Activated T-helper 1 cell treated with anti-CD3 and anti-CD28 coated beads, Interleukin-12 subunit alpha, Interleukin-12 subunit beta, Interleukin-2, Interleukin-4 antibody, amounts not matched to agents 30 ng/mL and 10 ng/mL and 1 ng/mL, durations not matched to agents 14 hours and 24 hours and 36 hours (primary cell): ENCODE data around the gene SULT1C3. TPM values are rescaled to one million over a fixed set of nuclear protein-coding genes. Genes with fewer than 3 reads are reported as not detected.

Experiments
- DNase-seq: peaks from one replicate; pipeline ENCODE4 v3.0.0; 2021; ENCODE audit warnings: low spot score
- H3K27ac Mint-ChIP-seq: one replicate; pipeline ENCODE4 v1.8.0; 2021; ENCODE audit warnings: mild to moderate bottlenecking, mixed read lengths
- H3K27me3 Mint-ChIP-seq: one replicate; pipeline ENCODE4 v1.8.0; 2022; ENCODE audit warnings: mild to moderate bottlenecking, moderate library complexity, mixed read lengths; ENCODE audit not compliant: insufficient read depth
- H3K36me3 Mint-ChIP-seq: one replicate; pipeline ENCODE4 v1.8.0; 2021; ENCODE audit warnings: low read depth, mixed read lengths
- H3K4me1 Mint-ChIP-seq: one replicate; pipeline ENCODE4 v1.8.0; 2021; ENCODE audit warnings: low read depth, mixed read lengths
- H3K4me3 Mint-ChIP-seq: one replicate; pipeline ENCODE4 v1.8.0; 2021; ENCODE audit warnings: mild to moderate bottlenecking, moderate library complexity, mixed read lengths
- H3K9me3 Mint-ChIP-seq: one replicate; pipeline ENCODE4 v1.8.0; 2021; ENCODE audit warnings: mixed read lengths
- intact Hi-C: fragments of 100-400 bp; cut with micrococcal nuclease; formaldehyde crosslinking; loops from one replicate; pipeline ENCODE4 v1.15.1; 2024
- total RNA-seq: library from RNA; stranded (reverse); gene quantifications from 2 replicates; pipeline ENCODE4 v1.2.3, GENCODE V29; 2022

SULT1C3 gene
- total RNA-seq, 1 donor from 2014 or later, result not detected

DNA sequence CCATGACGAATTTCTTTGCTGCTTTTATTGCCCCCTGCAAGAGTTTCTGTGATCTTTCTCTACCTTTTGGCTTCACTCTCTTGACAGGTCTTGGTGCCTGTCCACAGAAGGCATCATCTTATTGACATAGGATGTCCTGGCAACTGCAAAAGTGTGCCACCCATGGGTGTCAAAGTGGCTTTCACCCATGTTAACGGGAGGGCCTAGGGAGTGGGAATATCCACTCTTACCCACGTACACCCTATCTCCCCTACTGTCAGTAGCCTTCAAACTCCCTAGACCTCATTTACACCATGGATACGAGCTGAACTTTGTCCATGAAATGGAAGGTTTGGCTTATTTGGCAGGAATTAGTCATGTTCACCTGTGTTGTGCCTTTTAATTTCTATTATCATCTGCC lies 16.2 kb upstream of the SULT1C3 start:
- intact Hi-C loops, result loop anchor here (5.0 kb wide), 1 partner anchor 856 kb away; no protein-coding TSS in a partner anchor
- H3K4me3 Mint-ChIP-seq, result no peak overlapping the region

DNA sequence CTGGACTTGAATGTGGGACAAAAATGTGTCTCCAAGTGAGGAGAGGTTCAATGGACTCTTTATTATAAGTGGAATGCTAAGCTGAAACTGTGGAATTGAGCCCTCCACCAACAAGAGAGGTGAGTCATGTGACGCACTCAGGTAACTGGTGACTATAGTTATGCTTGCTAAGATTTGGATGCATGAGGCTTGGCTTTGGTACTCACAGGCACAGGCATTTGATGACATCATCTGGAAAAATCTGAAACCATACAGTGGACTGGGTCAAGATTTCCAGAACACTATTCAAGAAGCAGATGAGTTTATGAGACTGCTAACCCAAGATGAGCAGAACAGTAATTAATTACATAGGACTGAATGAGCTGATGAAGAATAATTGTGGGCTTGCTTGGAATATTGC lies 15.7 kb upstream of the SULT1C3 start:
- Mint-ChIP-seq H3K4me3 (no peak overlapping the region), H3K27me3 (peaks cover 2% of the 10 kb centered on the region), H3K36me3 (no peaks in the 10 kb centered on the region), H3K9me3 (no peaks in the 10 kb centered on the region), H3K27ac (no peak overlapping the region), H3K4me1 (no peaks in the 10 kb centered on the region)
- intact Hi-C loops, result loop anchor here (5.0 kb wide), 1 partner anchor 857 kb away; no protein-coding TSS in a partner anchor
- no peak for DNase-seq

More for the DNA sequence above, 16.2 kb upstream of the SULT1C3 start:
- Mint-ChIP-seq H3K27ac (no peak overlapping the region), H3K4me1 (no peaks in the 10 kb centered on the region), H3K36me3 (no peaks in the 10 kb centered on the region), H3K9me3 (no peaks in the 10 kb centered on the region), H3K27me3 (peaks cover 2% of the 10 kb centered on the region)
- DNase-seq, result no peak

DNA sequence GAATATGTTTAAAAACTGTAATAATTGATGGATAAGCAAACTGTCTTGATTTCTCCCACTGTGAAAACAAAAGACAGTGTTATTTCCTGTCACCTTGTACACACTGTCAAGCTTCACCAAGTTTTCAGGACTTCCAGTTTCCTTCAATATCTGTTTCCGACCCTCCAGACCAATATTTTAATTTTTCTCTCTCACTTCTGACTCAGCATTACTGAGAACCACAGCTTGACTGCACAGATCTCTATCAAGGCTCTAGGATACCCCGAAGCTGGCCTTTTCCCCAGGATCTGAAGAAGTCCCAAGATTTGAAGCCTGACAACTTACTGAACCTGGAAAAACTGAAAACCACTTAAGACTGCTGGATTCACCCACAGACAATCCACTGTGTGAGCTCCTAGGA lies 13.2 kb upstream of the SULT1C3 start:
- Mint-ChIP-seq H3K4me3 (no peak overlapping the region), H3K27ac (no peak overlapping the region), H3K9me3 (no peaks in the 10 kb centered on the region), H3K27me3 (peaks cover 4% of the 10 kb centered on the region), H3K4me1 (no peaks in the 10 kb centered on the region), H3K36me3 (no peaks in the 10 kb centered on the region)
- no peak for DNase-seq
- intact Hi-C loops, result no loop called here

GRCh38 chr2:108228006-108228405 lies 11.8 kb upstream of the SULT1C3 start:
- intact Hi-C loops, result no loop called here
- Mint-ChIP-seq H3K27ac (no peak overlapping the region), H3K4me3 (no peak overlapping the region), H3K36me3 (no peaks in the 10 kb centered on the region), H3K4me1 (no peaks in the 10 kb centered on the region), H3K27me3 (peaks cover 4% of the 10 kb centered on the region), H3K9me3 (no peaks in the 10 kb centered on the region)
- DNase-seq, result no peak

DNA sequence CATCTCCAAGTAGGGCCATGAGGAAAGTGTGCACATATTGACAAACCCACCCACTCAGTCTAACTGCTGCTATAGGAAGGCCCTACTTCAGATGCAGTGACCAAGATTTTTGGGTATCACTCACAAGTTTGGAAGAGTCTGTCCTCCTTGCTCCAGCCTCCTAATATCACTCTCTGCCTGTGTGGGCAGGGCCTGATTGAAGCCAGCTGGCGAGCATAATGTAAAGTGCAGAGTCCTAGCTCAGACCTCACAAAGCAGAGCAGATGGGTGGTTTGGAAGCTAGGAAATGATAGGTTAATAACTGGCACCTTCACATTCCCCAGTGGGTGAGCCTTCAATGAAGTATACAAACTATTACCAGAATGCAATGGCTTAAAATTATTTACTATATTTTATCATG lies 11.2 kb upstream of the SULT1C3 start:
- intact Hi-C loops, result no loop called here
- no peak overlapping the region for H3K27ac Mint-ChIP-seq
- H3K36me3 Mint-ChIP-seq, result no peaks in the 10 kb centered on the region

DNA sequence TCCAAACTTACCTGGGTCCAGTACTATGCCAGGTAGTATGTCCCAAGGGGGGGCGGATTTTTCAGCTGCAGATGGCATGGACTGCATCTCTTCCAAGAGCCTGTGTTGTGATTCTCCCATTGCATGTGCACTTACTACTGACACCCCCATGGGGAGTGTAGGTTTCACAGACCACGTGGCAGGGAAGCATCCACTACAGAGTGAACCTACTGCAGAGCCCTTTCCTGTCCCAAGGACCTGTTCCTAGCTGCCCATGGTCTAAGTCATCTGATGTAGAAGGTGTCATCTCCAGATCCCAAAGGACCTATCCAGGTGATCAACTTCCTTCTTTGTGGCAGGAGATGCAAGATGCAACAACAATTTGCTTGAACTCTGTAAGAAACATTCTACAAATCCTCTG lies 9.9 kb upstream of the SULT1C3 start:
- no peak overlapping the region for H3K4me3 Mint-ChIP-seq
- H3K9me3 Mint-ChIP-seq, result peaks cover 2% of the 10 kb centered on the region
- no peaks in the 10 kb centered on the region for H3K36me3 Mint-ChIP-seq
- intact Hi-C loops, result no loop called here
- DNase-seq, result no peak
- H3K27ac Mint-ChIP-seq, result no peak overlapping the region
- no peaks in the 10 kb centered on the region for H3K4me1 Mint-ChIP-seq
- H3K27me3 Mint-ChIP-seq, result peaks cover 6% of the 10 kb centered on the region

More for the DNA sequence above, 11.2 kb upstream of the SULT1C3 start:
- peaks cover 4% of the 10 kb centered on the region for H3K27me3 Mint-ChIP-seq
- H3K4me1 Mint-ChIP-seq, result no peaks in the 10 kb centered on the region
- DNase-seq, result no peak
- no peaks in the 10 kb centered on the region for H3K9me3 Mint-ChIP-seq
- H3K4me3 Mint-ChIP-seq, result no peak overlapping the region

- no peaks in the 10 kb centered on the region for H3K4me1 Mint-ChIP-seq
- H3K9me3 Mint-ChIP-seq, result peaks cover 7% of the 10 kb centered on the region
- peaks cover 3% of the 10 kb centered on the region for H3K27me3 Mint-ChIP-seq
- H3K36me3 Mint-ChIP-seq, result no peaks in the 10 kb centered on the region
- H3K4me3 Mint-ChIP-seq, result no peak overlapping the region
- no peak for DNase-seq
- H3K27ac Mint-ChIP-seq, result no peak overlapping the region
- intact Hi-C loops, result no loop called here
Measured at GRCh38 chr2:108235577-108235976, 4.2 kb upstream of the SULT1C3 start.

GRCh38 chr2:108236676-108237335 lies 3.0 kb upstream of the SULT1C3 start:
- Mint-ChIP-seq H3K4me1 (no peaks in the 10 kb centered on the region), H3K36me3 (no peaks in the 10 kb centered on the region)
- intact Hi-C loops, result no loop called here

GRCh38 chr2:108240966-108241365 lies 1.2 kb downstream of the SULT1C3 start:
- DNase-seq, result no peak
- Mint-ChIP-seq H3K27ac (no peak overlapping the region), H3K27me3 (no peaks in the 10 kb centered on the region), H3K36me3 (no peaks in the 10 kb centered on the region), H3K4me1 (no peaks in the 10 kb centered on the region), H3K9me3 (peaks cover 4% of the 10 kb centered on the region), H3K4me3 (no peak overlapping the region)
- intact Hi-C loops, result no loop called here

More at GRCh38 chr2:108236676-108237335, 3.0 kb upstream of the SULT1C3 start:
- DNase-seq, result no peak
- no peak overlapping the region for H3K4me3 Mint-ChIP-seq
- peaks cover 3% of the 10 kb centered on the region for H3K27me3 Mint-ChIP-seq
- H3K9me3 Mint-ChIP-seq, result peaks cover 7% of the 10 kb centered on the region
- no peak overlapping the region for H3K27ac Mint-ChIP-seq

DNA sequence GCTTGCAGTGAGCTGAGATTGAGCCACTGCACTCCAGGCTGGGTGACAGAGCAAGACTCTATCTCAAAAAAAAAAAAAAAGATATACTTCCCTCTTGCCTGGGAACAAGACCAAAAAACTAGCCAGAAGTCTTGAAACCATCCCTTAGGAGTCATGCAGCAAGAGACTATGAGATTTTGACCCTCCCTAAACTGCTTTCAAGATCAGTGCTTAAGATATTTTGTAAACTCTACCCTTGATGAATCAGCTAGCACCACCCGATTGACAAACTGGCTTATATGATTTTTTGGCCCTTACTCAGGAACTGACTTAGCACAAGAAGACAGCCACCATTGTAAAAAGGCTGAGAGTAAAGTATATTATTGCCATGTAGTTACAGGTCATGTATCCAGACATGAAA lies 3.8 kb downstream of the SULT1C3 start:
- intact Hi-C loops, result no loop called here
- Mint-ChIP-seq H3K9me3 (no peaks in the 10 kb centered on the region), H3K27ac (no peak overlapping the region), H3K27me3 (no peaks in the 10 kb centered on the region), H3K4me1 (no peaks in the 10 kb centered on the region), H3K4me3 (no peak overlapping the region), H3K36me3 (no peaks in the 10 kb centered on the region)
- no peak for DNase-seq

GRCh38 chr2:108244667-108245414 lies 5.1 kb downstream of the SULT1C3 start:
- H3K27me3 Mint-ChIP-seq, result no peaks in the 10 kb centered on the region
- no peaks in the 10 kb centered on the region for H3K9me3 Mint-ChIP-seq
- H3K36me3 Mint-ChIP-seq, result no peaks in the 10 kb centered on the region
- no peak overlapping the region for H3K4me3 Mint-ChIP-seq
- intact Hi-C loops, result no loop called here
- DNase-seq, result no peak
- no peaks in the 10 kb centered on the region for H3K4me1 Mint-ChIP-seq
- H3K27ac Mint-ChIP-seq, result no peak overlapping the region

- Mint-ChIP-seq H3K27me3 (no peaks in the 10 kb centered on the region), H3K4me1 (no peaks in the 10 kb centered on the region), H3K36me3 (no peaks in the 10 kb centered on the region), H3K27ac (no peak overlapping the region), H3K9me3 (no peaks in the 10 kb centered on the region), H3K4me3 (no peak overlapping the region)
- no peak for DNase-seq
- intact Hi-C loops, result no loop called here
Measured at GRCh38 chr2:108253106-108253505, 13.3 kb downstream of the SULT1C3 start.

GRCh38 chr2:108257757-108258331 lies 18.1 kb downstream of the SULT1C3 start:
- H3K4me1 Mint-ChIP-seq, result no peaks in the 10 kb centered on the region
- H3K9me3 Mint-ChIP-seq, result no peaks in the 10 kb centered on the region
- DNase-seq, result no peak
- intact Hi-C loops, result no loop called here
- no peaks in the 10 kb centered on the region for H3K36me3 Mint-ChIP-seq
- H3K27me3 Mint-ChIP-seq, result no peaks in the 10 kb centered on the region
- no peak overlapping the region for H3K27ac Mint-ChIP-seq
- H3K4me3 Mint-ChIP-seq, result no peak overlapping the region
